Right kidney (tissue), 1 donor: ENCODE measurements around the gene SETX.

ENCODE experiments used
- DNase-seq: peaks from one replicate; pipeline ENCODE4 v3.0.0-alpha.2; 2016

Gene SETX

DNA sequence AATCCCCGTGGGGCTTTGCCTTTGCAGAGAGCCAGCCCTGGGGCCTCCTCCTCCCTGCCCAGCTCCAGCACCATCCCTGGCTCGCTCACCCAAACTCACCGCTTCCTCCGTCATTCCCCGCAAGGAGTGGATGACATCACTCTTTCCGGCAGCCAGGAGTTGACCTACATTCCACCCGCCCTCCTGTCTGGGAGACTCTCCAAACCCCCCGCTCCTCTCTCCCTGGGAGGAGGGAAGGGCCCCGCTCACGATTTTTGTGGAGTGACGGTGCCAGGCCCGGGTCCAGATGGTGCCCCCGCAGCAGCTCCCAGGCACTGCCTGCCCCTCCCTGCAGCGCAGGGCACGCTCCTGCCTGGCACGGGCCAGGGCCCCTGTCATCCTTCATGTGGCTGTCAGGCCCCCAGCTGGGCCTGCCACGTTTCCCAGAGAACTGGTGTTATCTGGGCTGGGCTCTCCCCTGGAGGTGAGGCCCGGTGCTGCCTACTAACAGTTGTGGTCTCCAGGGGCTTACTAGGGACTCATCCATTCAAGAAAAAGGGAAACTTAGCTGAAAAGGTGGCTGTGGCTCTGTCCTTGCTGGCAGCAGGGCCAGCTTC lies 140.7 kb downstream of the SETX start:
- DNase-seq = peak; percentile 48

DNA sequence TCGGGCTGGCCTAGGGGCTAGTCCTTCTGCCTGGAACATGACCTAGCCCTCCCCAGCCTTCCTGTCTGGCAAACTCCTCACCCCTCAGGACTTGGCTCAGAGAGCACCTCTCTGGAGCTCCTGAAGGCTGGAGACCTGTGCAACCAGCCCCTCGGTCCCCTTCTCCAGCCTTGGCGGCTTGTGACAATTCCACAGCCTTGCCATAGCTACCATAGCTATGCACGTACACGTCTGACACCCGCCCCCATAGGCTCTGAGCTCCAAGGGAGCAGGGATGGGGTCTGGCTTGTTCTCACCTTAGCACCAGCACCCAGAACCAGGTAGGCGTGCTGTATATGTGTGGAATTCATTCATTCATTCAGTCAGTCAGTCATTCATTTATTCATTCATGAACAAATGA lies 143.2 kb downstream of the SETX start:
- no peak for DNase-seq
